Renal cortical epithelial cell (primary cell): ENCODE data around the gene HOXB2. TPM values are rescaled to one million over a fixed set of nuclear protein-coding genes. Genes with fewer than 3 reads are reported as not detected.

Source experiments
- DNase-seq: peaks from one replicate; pipeline ENCODE4 v3.0.0-alpha.2; 2011; ENCODE audit warnings: low read depth
- total RNA-seq: library from RNA; depleted of rRNA; stranded (reverse); fragments of >200 nt; gene quantifications from 2 replicates; pipeline ENCODE4 v1.2.3, GENCODE V29; 2014

The HOXB2 gene
- total RNA-seq, 1 donor from 2014 or later: 23.7 TPM

GRCh38 chr17:48578616-48579470, 33.9 kb upstream of the HOXB2 start:
- DNase-seq: no peak

- DNase-seq: peak; percentile 67
These were observed 33.2 kb upstream of the HOXB2 start, which contains the start of gene HOXB4 for GRCh38 chr17:48577946-48578615. Gene HOXB4, minus strand, starts transcription at chr17:48578350. Its CDS starts 31 bp downstream, at chr17:48578319.

- peak; percentile 69 for DNase-seq
These were observed 32.5 kb upstream of the HOXB2 start for GRCh38 chr17:48577330-48577945.

GRCh38 chr17:48576479-48577309, 31.8 kb upstream of the HOXB2 start:
- DNase-seq: peak; percentile 82

- no peak for DNase-seq
These were observed 31.0 kb upstream of the HOXB2 start for GRCh38 chr17:48575673-48576478.

- DNase-seq: no peak
These were observed 30.2 kb upstream of the HOXB2 start for GRCh38 chr17:48575066-48575582.

- no peak for DNase-seq
These were observed 29.7 kb upstream of the HOXB2 start for GRCh38 chr17:48574505-48575065.

GRCh38 chr17:48571826-48572417, 27.0 kb upstream of the HOXB2 start:
- no peak for DNase-seq

- DNase-seq: no peak
These were observed 26.3 kb upstream of the HOXB2 start for GRCh38 chr17:48571024-48571818.

GRCh38 chr17:48570325-48571023, 25.6 kb upstream of the HOXB2 start:
- no peak for DNase-seq

GRCh38 chr17:48569674-48570324, 24.9 kb upstream of the HOXB2 start:
- no peak for DNase-seq

- DNase-seq: no peak
These were observed 24.3 kb upstream of the HOXB2 start for GRCh38 chr17:48569240-48569582.

- no peak for DNase-seq
These were observed 23.8 kb upstream of the HOXB2 start for GRCh38 chr17:48568499-48569239.

- no peak for DNase-seq
These were observed 22.9 kb upstream of the HOXB2 start for GRCh38 chr17:48567646-48568354.

GRCh38 chr17:48567209-48567608, 22.3 kb upstream of the HOXB2 start:
- no peak for DNase-seq

- no peak for DNase-seq
These were observed 21.8 kb upstream of the HOXB2 start for GRCh38 chr17:48566717-48567116.
